Ishikawa (cell line): ENCODE measurements around the gene HDAC9.

ENCODE experiments used
- CEBPB ChIP-seq: IDR thresholded peaks from 2 replicates; pipeline ENCODE4 v1.6.1; 2012
- CREB1 ChIP-seq: IDR thresholded peaks from 2 replicates; pipeline ENCODE4 v1.6.1; 2012; ENCODE audit warnings: low read depth
- EGR1 ChIP-seq: IDR thresholded peaks from 2 replicates; pipeline ENCODE4 v1.6.1; 2012
- EP300 ChIP-seq: IDR thresholded peaks from 2 replicates; pipeline ENCODE4 v1.6.1; 2012; ENCODE audit warnings: borderline replicate concordance
- FOXM1 ChIP-seq: IDR thresholded peaks from 2 replicates; pipeline ENCODE4 v1.6.1; 2012; ENCODE audit warnings: low read depth, borderline replicate concordance
- NFIC ChIP-seq: IDR thresholded peaks from 2 replicates; pipeline ENCODE4 v1.6.1; 2012
- RAD21 ChIP-seq: IDR thresholded peaks from 2 replicates; pipeline ENCODE4 v1.6.1; 2012; ENCODE audit warnings: low read depth
- TAF1 ChIP-seq: IDR thresholded peaks from 2 replicates; pipeline ENCODE4 v1.6.1; 2012; ENCODE audit warnings: low read depth, mild to moderate bottlenecking
- TCF12 ChIP-seq: IDR thresholded peaks from 2 replicates; pipeline ENCODE4 v1.6.1; 2012; ENCODE audit warnings: low read depth
- TEAD4 ChIP-seq: IDR thresholded peaks from 2 replicates; pipeline ENCODE4 v1.6.1; 2012
- YY1 ChIP-seq: IDR thresholded peaks from 2 replicates; pipeline ENCODE4 v1.6.1; 2012; ENCODE audit warnings: low read depth
- ZBTB7A ChIP-seq: IDR thresholded peaks from 2 replicates; pipeline ENCODE4 v1.6.1; 2012; ENCODE audit warnings: low read depth
- TF ChIP-seq, protein P1 (sequence below): IDR thresholded peaks from 2 replicates; pipeline ENCODE4 v1.6.1; 2012
- TF ChIP-seq, protein P2 (sequence below): IDR thresholded peaks from 2 replicates; pipeline ENCODE4 v1.6.1; 2012
- TF ChIP-seq, protein P3 (sequence below): IDR thresholded peaks from 2 replicates; pipeline ENCODE4 v1.6.1; 2012; ENCODE audit warnings: low read depth, mild to moderate bottlenecking

Gene HDAC9

DNA sequence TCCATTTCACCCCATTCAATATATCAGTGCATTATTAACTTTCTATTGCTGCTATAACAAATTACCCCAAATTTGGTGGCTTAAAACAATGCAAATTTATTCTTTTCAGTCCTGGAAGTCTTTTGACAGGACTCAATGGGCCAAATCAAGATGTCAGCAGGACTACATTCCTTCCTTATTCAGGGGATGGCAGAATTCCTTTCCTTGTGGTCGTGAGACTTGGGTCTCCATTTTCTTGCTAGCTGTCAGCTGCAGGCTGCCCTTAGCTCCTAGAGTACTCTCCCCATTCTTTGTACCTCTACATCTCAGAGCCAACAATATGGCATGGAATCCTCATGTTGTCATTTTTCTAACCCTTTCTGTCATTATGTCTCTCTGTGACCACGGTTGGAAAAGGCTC is 310.6 kb downstream of the HDAC9 start:
- TF ChIP-seq TEAD4 (no peak), CEBPB (no peak), NFIC (no peak), EGR1 (no peak), FOXM1 (no peak), CREB1 (no peak), YY1 (no peak), TCF12 (no peak), ZBTB7A (no peak)
- TF ChIP-seq, protein P1, sequence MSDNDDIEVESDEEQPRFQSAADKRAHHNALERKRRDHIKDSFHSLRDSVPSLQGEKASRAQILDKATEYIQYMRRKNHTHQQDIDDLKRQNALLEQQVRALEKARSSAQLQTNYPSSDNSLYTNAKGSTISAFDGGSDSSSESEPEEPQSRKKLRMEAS, result no peak
- TF ChIP-seq, protein P2, sequence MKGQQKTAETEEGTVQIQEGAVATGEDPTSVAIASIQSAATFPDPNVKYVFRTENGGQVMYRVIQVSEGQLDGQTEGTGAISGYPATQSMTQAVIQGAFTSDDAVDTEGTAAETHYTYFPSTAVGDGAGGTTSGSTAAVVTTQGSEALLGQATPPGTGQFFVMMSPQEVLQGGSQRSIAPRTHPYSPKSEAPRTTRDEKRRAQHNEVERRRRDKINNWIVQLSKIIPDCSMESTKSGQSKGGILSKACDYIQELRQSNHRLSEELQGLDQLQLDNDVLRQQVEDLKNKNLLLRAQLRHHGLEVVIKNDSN, result no peak
- TF ChIP-seq, protein P3, sequence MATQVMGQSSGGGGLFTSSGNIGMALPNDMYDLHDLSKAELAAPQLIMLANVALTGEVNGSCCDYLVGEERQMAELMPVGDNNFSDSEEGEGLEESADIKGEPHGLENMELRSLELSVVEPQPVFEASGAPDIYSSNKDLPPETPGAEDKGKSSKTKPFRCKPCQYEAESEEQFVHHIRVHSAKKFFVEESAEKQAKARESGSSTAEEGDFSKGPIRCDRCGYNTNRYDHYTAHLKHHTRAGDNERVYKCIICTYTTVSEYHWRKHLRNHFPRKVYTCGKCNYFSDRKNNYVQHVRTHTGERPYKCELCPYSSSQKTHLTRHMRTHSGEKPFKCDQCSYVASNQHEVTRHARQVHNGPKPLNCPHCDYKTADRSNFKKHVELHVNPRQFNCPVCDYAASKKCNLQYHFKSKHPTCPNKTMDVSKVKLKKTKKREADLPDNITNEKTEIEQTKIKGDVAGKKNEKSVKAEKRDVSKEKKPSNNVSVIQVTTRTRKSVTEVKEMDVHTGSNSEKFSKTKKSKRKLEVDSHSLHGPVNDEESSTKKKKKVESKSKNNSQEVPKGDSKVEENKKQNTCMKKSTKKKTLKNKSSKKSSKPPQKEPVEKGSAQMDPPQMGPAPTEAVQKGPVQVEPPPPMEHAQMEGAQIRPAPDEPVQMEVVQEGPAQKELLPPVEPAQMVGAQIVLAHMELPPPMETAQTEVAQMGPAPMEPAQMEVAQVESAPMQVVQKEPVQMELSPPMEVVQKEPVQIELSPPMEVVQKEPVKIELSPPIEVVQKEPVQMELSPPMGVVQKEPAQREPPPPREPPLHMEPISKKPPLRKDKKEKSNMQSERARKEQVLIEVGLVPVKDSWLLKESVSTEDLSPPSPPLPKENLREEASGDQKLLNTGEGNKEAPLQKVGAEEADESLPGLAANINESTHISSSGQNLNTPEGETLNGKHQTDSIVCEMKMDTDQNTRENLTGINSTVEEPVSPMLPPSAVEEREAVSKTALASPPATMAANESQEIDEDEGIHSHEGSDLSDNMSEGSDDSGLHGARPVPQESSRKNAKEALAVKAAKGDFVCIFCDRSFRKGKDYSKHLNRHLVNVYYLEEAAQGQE, result no peak

DNA sequence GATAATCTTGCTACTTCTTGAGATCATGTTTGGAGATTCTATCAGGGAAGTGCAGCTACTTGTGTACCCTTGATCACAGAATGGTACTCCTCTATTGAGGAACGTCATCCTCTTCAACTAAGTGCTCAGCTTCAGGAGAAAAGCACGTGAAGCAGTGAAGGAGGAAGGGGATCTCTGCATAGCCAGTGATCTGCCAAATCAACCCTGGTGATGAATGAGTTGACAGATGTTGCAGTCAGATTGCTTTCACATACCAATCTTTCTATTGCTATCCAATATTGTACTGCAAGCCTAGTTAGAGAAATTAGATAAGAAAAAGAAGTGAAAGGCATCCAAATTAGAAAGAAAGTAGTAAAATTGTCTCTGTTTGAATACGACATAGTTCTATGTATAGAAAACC is 312.5 kb downstream of the HDAC9 start:
- no peak for TF ChIP-seq RAD21
- no peak for TF ChIP-seq CEBPB
- TF ChIP-seq, protein P2, result no peak
- TF ChIP-seq FOXM1, result no peak
- TF ChIP-seq TEAD4, result no peak
- TF ChIP-seq, protein P1, result no peak
- no peak for TF ChIP-seq EGR1
- no peak for TF ChIP-seq ZBTB7A
- no peak for TF ChIP-seq TAF1
- TF ChIP-seq, protein P3, result no peak

DNA sequence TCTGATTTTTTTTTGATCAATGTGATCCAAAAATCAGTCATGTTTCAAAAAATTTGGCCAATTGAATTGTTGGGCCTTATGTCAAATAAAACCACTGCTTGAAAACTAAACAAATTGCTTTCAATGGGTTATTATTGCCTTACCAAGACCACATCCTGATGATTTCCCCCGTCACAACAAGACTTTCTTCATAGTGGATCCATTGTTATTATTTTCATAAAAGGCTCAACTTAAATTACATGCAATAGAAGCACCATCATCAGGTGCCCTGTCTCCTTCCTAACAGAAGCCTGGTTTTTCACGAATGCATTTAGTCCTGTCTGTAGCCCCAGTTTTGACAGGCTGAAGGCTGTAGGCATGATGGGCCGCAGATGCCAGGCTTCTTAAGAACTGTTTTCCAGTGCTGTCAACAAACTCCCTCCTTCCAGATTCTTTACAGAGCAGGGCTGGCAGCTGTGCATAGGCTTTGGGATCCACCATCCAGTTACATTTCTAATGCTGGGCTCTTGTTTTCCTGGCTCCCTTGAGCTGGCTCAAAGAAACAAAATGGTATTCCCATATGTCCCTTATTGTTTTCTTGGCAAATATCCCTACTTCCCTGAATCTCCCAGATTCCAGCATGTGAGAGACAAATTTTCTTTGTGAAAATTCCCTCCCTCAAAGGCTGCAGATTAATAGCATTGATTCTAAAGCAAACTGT is 319.9 kb downstream of the HDAC9 start:
- TF ChIP-seq EP300 (no peak), FOXM1 (no peak)

DNA sequence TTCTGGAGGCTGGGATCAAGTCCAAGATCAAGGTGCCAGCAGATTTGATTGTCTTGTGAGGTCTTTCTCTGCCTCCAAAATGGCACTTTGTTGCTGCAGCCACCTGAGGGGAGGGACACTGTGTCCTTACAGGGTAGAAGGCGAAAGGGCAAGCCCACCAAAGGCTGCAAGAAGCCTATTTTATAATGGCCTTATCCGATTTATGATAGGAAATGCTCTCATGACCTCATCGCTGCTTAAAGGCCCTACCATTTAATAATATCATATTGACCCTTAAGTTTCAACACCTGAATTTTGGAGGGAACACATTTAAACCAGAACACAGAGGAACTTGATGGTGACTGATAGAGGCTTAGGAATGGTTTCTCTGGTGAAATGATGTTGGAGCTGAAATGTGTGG is 325.4 kb downstream of the HDAC9 start:
- TF ChIP-seq, protein P1, result no peak
- no peak for TF ChIP-seq EP300
- TF ChIP-seq RAD21, result no peak
- no peak for TF ChIP-seq EGR1
- no peak for TF ChIP-seq CREB1
- TF ChIP-seq TCF12, result no peak
- TF ChIP-seq FOXM1, result no peak
- TF ChIP-seq TAF1, result no peak
- TF ChIP-seq YY1, result no peak
- no peak for TF ChIP-seq TEAD4
- TF ChIP-seq, protein P2, result no peak
- TF ChIP-seq, protein P3, result no peak
- no peak for TF ChIP-seq NFIC
- no peak for TF ChIP-seq ZBTB7A
- no peak for TF ChIP-seq CEBPB
